HEK293 (cell line): ENCODE data around the gene DDAH1.

Experiments
- CTCF ChIA-PET: fragments of 350-600 bp; formaldehyde crosslinking; extraction: SDS; loops from one replicate; lab custom pipeline; 2021; ENCODE audit warnings: antibody characterized with exemption; lab: Yijun Ruan, JAX
- POLR2A ChIA-PET: fragments of 300-600 bp; formaldehyde crosslinking; extraction: SDS; loops from one replicate; lab custom pipeline; 2020; ENCODE audit warnings: antibody characterized with exemption, inconsistent platforms; lab: Yijun Ruan, JAX
- H3K27ac ChIP-seq: fragments of 200-500 bp; sonication (Bioruptor generic); 2 replicates; pipeline ENCODE4 v1.5.1; 2014; ENCODE audit warnings: low read depth, low read length, control low read depth, inconsistent platforms; ENCODE audit errors: extremely low read depth
- H3K36me3 ChIP-seq, 2 experiments: fragments of 200-500 bp in 1 of 2; sonication (Bioruptor generic) in 1 of 2; 1 replicate in 1 of 2; 2 replicates in 1 of 2; pipeline ENCODE4 v1.5.1; 2014 to 2017; ENCODE audit warnings: inconsistent platforms in 2 of 2, low read length in 2 of 2; ENCODE audit not compliant: control insufficient read depth in 2 of 2, insufficient read depth in 1 of 2
- H3K4me1 ChIP-seq: fragments of 200-500 bp; sonication (Bioruptor generic); 2 replicates; pipeline ENCODE4 v1.5.1; 2014; ENCODE audit warnings: mild to moderate bottlenecking, low read length, inconsistent platforms; ENCODE audit not compliant: control insufficient read depth, insufficient read depth
- H3K4me3 ChIP-seq: 2 replicates; pipeline ENCODE4 v1.5.1; 2011; ENCODE audit warnings: low read depth, mild to moderate bottlenecking, control low read depth, low read length, moderate library complexity
- H3K9me3 ChIP-seq: fragments of 200-500 bp; sonication (Bioruptor generic); 2 replicates; pipeline ENCODE4 v1.5.1; 2014; ENCODE audit warnings: low read depth, low read length, inconsistent platforms; ENCODE audit not compliant: control insufficient read depth, insufficient read depth
- EGR2 ChIP-seq: fragments of 450-650 bp; formaldehyde crosslinking; IDR thresholded peaks from 2 replicates; pipeline ENCODE4 v1.5.1; 2016; ENCODE audit warnings: low read depth, missing biosample characterization, missing genetic modification characterization
- GFI1B ChIP-seq: fragments of 450-650 bp; formaldehyde crosslinking; IDR thresholded peaks from 2 replicates; pipeline ENCODE4 v1.5.1; 2016; ENCODE audit warnings: missing biosample characterization, missing genetic modification characterization
- PRDM2 ChIP-seq: fragments of 450-650 bp; formaldehyde crosslinking; IDR thresholded peaks from 2 replicates; pipeline ENCODE4 v1.5.1; 2016; ENCODE audit warnings: missing biosample characterization, missing genetic modification characterization, borderline replicate concordance
- SP2 ChIP-seq: fragments of 450-650 bp; formaldehyde crosslinking; IDR thresholded peaks from 2 replicates; pipeline ENCODE4 v1.5.1; 2016; ENCODE audit warnings: missing biosample characterization, missing genetic modification characterization
- SP7 ChIP-seq: fragments of 450-650 bp; formaldehyde crosslinking; IDR thresholded peaks from 2 replicates; pipeline ENCODE4 v1.5.1; 2016; ENCODE audit warnings: missing biosample characterization, missing genetic modification characterization
- ZBTB20 ChIP-seq: fragments of 450-650 bp; formaldehyde crosslinking; IDR thresholded peaks from 2 replicates; pipeline ENCODE4 v1.5.1; 2016; ENCODE audit warnings: missing biosample characterization, missing genetic modification characterization
- ZFHX2 ChIP-seq: fragments of 450-650 bp; formaldehyde crosslinking; conservative IDR thresholded peaks from 2 replicates; pipeline ENCODE4 v1.5.1; 2016; ENCODE audit warnings: missing biosample characterization, missing genetic modification characterization
- ZFP41 ChIP-seq: fragments of 450-650 bp; formaldehyde crosslinking; IDR thresholded peaks from 2 replicates; pipeline ENCODE4 v1.5.1; 2016; ENCODE audit warnings: missing biosample characterization, missing genetic modification characterization, borderline replicate concordance
- ZNF112 ChIP-seq: fragments of 450-650 bp; formaldehyde crosslinking; IDR thresholded peaks from 2 replicates; pipeline ENCODE4 v1.5.0; 2017; ENCODE audit warnings: missing biosample characterization, missing genetic modification characterization
- ZNF202 ChIP-seq: fragments of 450-650 bp; formaldehyde crosslinking; IDR thresholded peaks from 2 replicates; pipeline ENCODE4 v1.5.1; 2016; ENCODE audit warnings: missing biosample characterization, missing genetic modification characterization, borderline replicate concordance
- ZNF311 ChIP-seq: fragments of 450-650 bp; formaldehyde crosslinking; IDR thresholded peaks from 2 replicates; pipeline ENCODE4 v1.5.1; 2017; ENCODE audit warnings: missing biosample characterization, missing genetic modification characterization, borderline replicate concordance
- ZNF37A ChIP-seq: fragments of 450-650 bp; IDR thresholded peaks from 2 replicates; pipeline ENCODE4 v1.5.1; 2018; ENCODE audit warnings: missing biosample characterization, missing genetic modification characterization
- ZNF404 ChIP-seq: fragments of 450-650 bp; formaldehyde crosslinking; IDR thresholded peaks from 2 replicates; pipeline ENCODE4 v1.5.1; 2017; ENCODE audit warnings: missing biosample characterization, missing genetic modification characterization
- ZNF48 ChIP-seq: fragments of 450-650 bp; formaldehyde crosslinking; IDR thresholded peaks from 2 replicates; pipeline ENCODE4 v1.5.1; 2016; ENCODE audit warnings: missing biosample characterization, missing genetic modification characterization
- ZNF560 ChIP-seq: fragments of 450-650 bp; formaldehyde crosslinking; IDR thresholded peaks from 2 replicates; pipeline ENCODE4 v1.5.1; 2017; ENCODE audit warnings: missing biosample characterization, missing genetic modification characterization, borderline replicate concordance
- ZNF585B ChIP-seq: fragments of 450-650 bp; formaldehyde crosslinking; IDR thresholded peaks from 2 replicates; pipeline ENCODE4 v1.5.1; 2016; ENCODE audit warnings: missing biosample characterization, missing genetic modification characterization
- ZNF830 ChIP-seq: fragments of 450-650 bp; IDR thresholded peaks from 2 replicates; pipeline ENCODE4 v1.5.0; 2018; ENCODE audit warnings: missing biosample characterization, missing genetic modification characterization, low read depth, mild to moderate bottlenecking, moderate library complexity
- ZSCAN23 ChIP-seq: fragments of 450-650 bp; formaldehyde crosslinking; IDR thresholded peaks from 2 replicates; pipeline ENCODE4 v1.5.1; 2016; ENCODE audit warnings: missing biosample characterization, missing genetic modification characterization
- TF ChIP-seq, protein P1 (sequence below): fragments of 450-650 bp; formaldehyde crosslinking; IDR thresholded peaks from 2 replicates; pipeline ENCODE4 v1.5.1; 2016; ENCODE audit warnings: missing biosample characterization, missing genetic modification characterization
- TF ChIP-seq, protein P2 (sequence below): fragments of 450-650 bp; formaldehyde crosslinking; IDR thresholded peaks from 2 replicates; pipeline ENCODE4 v1.5.1; 2016; ENCODE audit warnings: missing biosample characterization, missing genetic modification characterization

The DDAH1 gene

GRCh38 chr1:85352055-85352454, 112.9 kb downstream of the DDAH1 start:
- CTCF ChIA-PET = no interaction called here
- no peaks in the 10 kb centered on the region for H3K4me1 ChIP-seq
- H3K4me3 ChIP-seq = no peak overlapping the region
- no peaks in the 10 kb centered on the region for H3K36me3 ChIP-seq
- no peak for TF ChIP-seq ZNF202 (tag by site-specific recombination)
- TF ChIP-seq ZFHX2 (tag by site-specific recombination) = peak; percentile 98
- TF ChIP-seq EGR2 = peak; percentile 97
- H3K27ac ChIP-seq = no peak overlapping the region
- POLR2A ChIA-PET = no interaction called here
- no peaks in the 10 kb centered on the region for H3K9me3 ChIP-seq

DNA sequence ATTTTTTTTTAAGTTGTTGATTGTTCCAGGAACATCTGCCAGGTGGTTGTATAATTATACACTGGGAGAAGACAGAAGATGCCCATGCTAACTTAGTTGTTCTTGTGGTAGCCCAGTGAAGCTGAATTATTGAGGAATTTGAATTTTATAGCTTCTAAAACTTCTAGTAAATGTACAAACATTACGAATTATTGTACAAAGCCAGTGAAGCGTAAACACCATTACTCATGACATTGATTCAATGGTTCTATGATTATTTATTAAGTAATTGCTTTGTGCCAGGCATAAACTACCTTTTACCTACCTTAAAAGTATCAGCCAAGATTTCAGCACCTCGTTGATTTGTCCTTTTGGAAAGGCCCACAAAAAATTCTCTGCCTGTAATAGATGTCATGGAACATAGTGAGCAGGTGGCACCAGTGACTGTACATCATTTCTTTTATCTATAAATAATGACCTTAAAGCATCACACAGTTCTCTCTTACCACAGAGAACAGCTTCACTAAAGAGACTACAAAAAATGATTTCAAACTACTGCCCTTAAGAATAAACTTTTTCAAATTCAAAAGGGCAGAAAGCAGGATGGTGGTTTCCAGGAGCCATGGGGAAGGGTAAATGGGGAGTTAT, 113.6 kb downstream of the DDAH1 start:
- no peaks in the 10 kb centered on the region for H3K36me3 ChIP-seq
- H3K27ac ChIP-seq = no peak overlapping the region
- TF ChIP-seq, protein P1, sequence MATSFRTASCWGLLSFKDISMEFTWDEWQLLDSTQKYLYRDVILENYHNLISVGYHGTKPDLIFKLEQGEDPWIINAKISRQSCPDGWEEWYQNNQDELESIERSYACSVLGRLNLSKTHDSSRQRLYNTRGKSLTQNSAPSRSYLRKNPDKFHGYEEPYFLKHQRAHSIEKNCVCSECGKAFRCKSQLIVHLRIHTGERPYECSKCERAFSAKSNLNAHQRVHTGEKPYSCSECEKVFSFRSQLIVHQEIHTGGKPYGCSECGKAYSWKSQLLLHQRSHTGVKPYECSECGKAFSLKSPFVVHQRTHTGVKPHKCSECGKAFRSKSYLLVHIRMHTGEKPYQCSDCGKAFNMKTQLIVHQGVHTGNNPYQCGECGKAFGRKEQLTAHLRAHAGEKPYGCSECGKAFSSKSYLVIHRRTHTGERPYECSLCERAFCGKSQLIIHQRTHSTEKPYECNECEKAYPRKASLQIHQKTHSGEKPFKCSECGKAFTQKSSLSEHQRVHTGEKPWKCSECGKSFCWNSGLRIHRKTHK (tag by site-specific recombination) = no peak
- TF ChIP-seq ZNF48 (tag by site-specific recombination) (no peak), PRDM2 (tag by site-specific recombination) (no peak), ZNF830 (tag by site-specific recombination) (no peak), ZNF585B (tag by site-specific recombination) (no peak), ZNF560 (tag by site-specific recombination) (no peak), ZNF37A (tag by site-specific recombination) (no peak), ZSCAN23 (tag by site-specific recombination) (no peak), SP7 (tag by site-specific recombination) (no peak), ZNF311 (tag by site-specific recombination) (no peak), ZFP41 (tag by site-specific recombination) (no peak), ZNF112 (no peak), ZBTB20 (no peak), GFI1B (tag by site-specific recombination) (no peak), SP2 (no peak), ZNF404 (tag by site-specific recombination) (no peak)
- TF ChIP-seq, protein P2, sequence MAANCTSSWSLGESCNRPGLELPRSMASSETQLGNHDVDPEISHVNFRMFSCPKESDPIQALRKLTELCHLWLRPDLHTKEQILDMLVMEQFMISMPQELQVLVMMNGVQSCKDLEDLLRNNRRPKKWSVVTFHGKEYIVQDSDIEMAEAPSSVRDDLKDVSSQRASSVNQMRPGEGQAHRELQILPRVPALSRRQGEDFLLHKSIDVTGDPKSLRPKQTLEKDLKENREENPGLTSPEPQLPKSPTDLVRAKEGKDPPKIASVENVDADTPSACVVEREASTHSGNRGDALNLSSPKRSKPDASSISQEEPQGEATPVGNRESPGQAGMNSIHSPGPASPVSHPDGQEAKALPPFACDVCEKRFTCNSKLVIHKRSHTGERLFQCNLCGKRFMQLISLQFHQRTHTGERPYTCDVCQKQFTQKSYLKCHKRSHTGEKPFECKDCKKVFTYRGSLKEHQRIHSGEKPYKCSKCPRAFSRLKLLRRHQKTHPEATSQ (tag by site-specific recombination) = no peak
- ChIA-PET CTCF (interaction anchor here (0.6 kb wide), 2 partner anchors 107 to 255 kb away, joined by 3 read pairs; no protein-coding TSS in a partner anchor), POLR2A (no interaction called here)
- H3K4me3 ChIP-seq = no peak overlapping the region
- H3K9me3 ChIP-seq = no peaks in the 10 kb centered on the region
- H3K4me1 ChIP-seq = no peaks in the 10 kb centered on the region
